Neural cell (in vitro differentiated cells): ENCODE results near the gene TLCD5. TPM values are rescaled to one million over a fixed set of nuclear protein-coding genes. Genes with fewer than 3 reads are reported as not detected.

ENCODE experiments used
- H2AFZ ChIP-seq: fragments of 200-600, 300-800 bp; sonication (generic), shearing (Covaris generic); 2 replicates; pipeline ENCODE4 v1.6.0; 2014; ENCODE audit warnings: low read depth, mild to moderate bottlenecking, antibody characterized with exemption, low read length, moderate library complexity
- H3F3A ChIP-seq: fragments of 200-600 bp; shearing (Covaris generic); 2 replicates; pipeline ENCODE4 v1.6.1; 2016; ENCODE audit warnings: mild to moderate bottlenecking, moderate library complexity, mixed read lengths, antibody characterized with exemption, low read length; ENCODE audit not compliant: insufficient read depth, poor library complexity, severe bottlenecking
- H3K27ac ChIP-seq: fragments of 200-600, 300-800 bp; sonication (generic), shearing (Covaris generic); 2 replicates; pipeline ENCODE4 v1.5.1; 2014; ENCODE audit warnings: mild to moderate bottlenecking, low read length, moderate library complexity
- H3K27me3 ChIP-seq: fragments of 300-800, 200-600 bp; sonication (generic), shearing (Covaris generic); 2 replicates; pipeline ENCODE4 v1.6.0; 2014; ENCODE audit warnings: mild to moderate bottlenecking, low read depth, low read length, moderate library complexity; ENCODE audit not compliant: insufficient read depth
- H3K36me3 ChIP-seq: fragments of 300-800, 200-600 bp; sonication (generic), shearing (Covaris generic); 2 replicates; pipeline ENCODE4 v1.5.1; 2014; ENCODE audit warnings: mild to moderate bottlenecking, antibody characterized with exemption, low read length, moderate library complexity; ENCODE audit not compliant: insufficient read depth
- H3K4me2 ChIP-seq: fragments of 300-800, 200-600 bp; sonication (generic), shearing (Covaris generic); 2 replicates; pipeline ENCODE4 v1.6.0; 2014; ENCODE audit warnings: mild to moderate bottlenecking, low read length
- H3K4me3 ChIP-seq: fragments of 300-800, 200-600 bp; sonication (generic), shearing (Covaris generic); 2 replicates; pipeline ENCODE4 v1.5.1; 2014; ENCODE audit warnings: mild to moderate bottlenecking, low read length, moderate library complexity
- H3K79me2 ChIP-seq: fragments of 200-600 bp; shearing (Covaris generic); replicated peaks from 2 replicates; pipeline ENCODE4 v1.6.0; 2014; ENCODE audit warnings: mild to moderate bottlenecking, low read length, moderate library complexity; ENCODE audit not compliant: insufficient read depth
- H3K9ac ChIP-seq: fragments of 300-800, 200-600 bp; sonication (generic), shearing (Covaris generic); 2 replicates; pipeline ENCODE4 v1.6.1; 2016; ENCODE audit warnings: mild to moderate bottlenecking, low read length, mixed read lengths
- H3K9me2 ChIP-seq: fragments of 200-600 bp; shearing (Covaris generic); 2 replicates; pipeline ENCODE4 v1.6.1; 2016; ENCODE audit warnings: mild to moderate bottlenecking, low read length, mixed read lengths; ENCODE audit not compliant: insufficient read depth
- H3K9me3 ChIP-seq: fragments of 200-600, 300-800 bp; sonication (generic), shearing (Covaris generic); 2 replicates; pipeline ENCODE4 v1.6.1; 2016; ENCODE audit warnings: mild to moderate bottlenecking, mixed run types, low read length, moderate library complexity, mixed read lengths
- H4K20me1 ChIP-seq: fragments of 200-600 bp; shearing (Covaris generic); 2 replicates; pipeline ENCODE4 v1.6.1; 2016; ENCODE audit warnings: mild to moderate bottlenecking, mixed run types; ENCODE audit not compliant: insufficient read depth
- CTCF ChIP-seq: fragments of 450-650 bp; IDR thresholded peaks from 2 replicates; pipeline ENCODE4 v1.5.1; 2014; ENCODE audit warnings: antibody characterized with exemption, mild to moderate bottlenecking, moderate library complexity; ENCODE audit not compliant: poor library complexity, severe bottlenecking
- EP300 ChIP-seq: fragments of 450-650 bp; conservative IDR thresholded peaks from 2 replicates; pipeline ENCODE4 v1.6.1; 2014; ENCODE audit warnings: antibody characterized with exemption, mild to moderate bottlenecking, moderate library complexity; ENCODE audit not compliant: poor library complexity, severe bottlenecking
- EZH2 ChIP-seq: fragments of 200-600, 300-800 bp; shearing (Covaris generic), sonication (generic); IDR thresholded peaks from 2 replicates; pipeline ENCODE4 v1.6.1; 2014; ENCODE audit warnings: antibody characterized with exemption, low read length, borderline replicate concordance, mild to moderate bottlenecking; ENCODE audit not compliant: insufficient read depth, poor library complexity, severe bottlenecking
- MXI1 ChIP-seq: fragments of 450-650 bp; conservative IDR thresholded peaks from 2 replicates; pipeline ENCODE4 v1.6.1; 2014; ENCODE audit warnings: antibody characterized with exemption, mild to moderate bottlenecking; ENCODE audit not compliant: poor library complexity, severe bottlenecking
- POLR2AphosphoS5 ChIP-seq: IDR thresholded peaks from 2 replicates; pipeline ENCODE4 v1.6.1; 2012
- RAD21 ChIP-seq: fragments of 450-650 bp; conservative IDR thresholded peaks from 2 replicates; pipeline ENCODE4 v1.6.1; 2014; ENCODE audit warnings: antibody characterized with exemption, mild to moderate bottlenecking, moderate library complexity
- SMC3 ChIP-seq: fragments of 450-650 bp; conservative IDR thresholded peaks from 2 replicates; pipeline ENCODE4 v1.6.1; 2014; ENCODE audit warnings: antibody characterized with exemption, mild to moderate bottlenecking, moderate library complexity; ENCODE audit not compliant: poor library complexity
- TAF1 ChIP-seq: IDR thresholded peaks from 2 replicates; pipeline ENCODE4 v1.6.1; 2012; ENCODE audit warnings: low read depth
- polyA plus RNA-seq: library from polyadenylated mRNA; depleted of rRNA; stranded (reverse); fragments of >200 nt; gene quantifications from 2 replicates; pipeline ENCODE4 v1.2.3, GENCODE V29; 2014
- TF ChIP-seq, protein P1 (sequence below): IDR thresholded peaks from 2 replicates; pipeline ENCODE4 v1.6.1; 2012; ENCODE audit warnings: borderline replicate concordance

The TLCD5 gene
- polyA plus RNA-seq, 1 donor from 2014 or later = 31.1 TPM

- Histone ChIP-seq H3K4me3 (no peak overlapping the region), H3K9me2 (no peaks in the 10 kb centered on the region), H3K79me2 (no peaks in the 10 kb centered on the region), H4K20me1 (no peaks in the 10 kb centered on the region), H3K27me3 (no peaks in the 10 kb centered on the region), H3K36me3 (no peaks in the 10 kb centered on the region), H3F3A (no peaks in the 10 kb centered on the region), H3K9ac (no peak overlapping the region), H2AFZ (no peak overlapping the region), H3K4me2 (no peak overlapping the region), H3K27ac (no peak overlapping the region), H3K9me3 (peaks cover 3% of the 10 kb centered on the region)
- TF ChIP-seq SMC3 (no peak), EZH2 (no peak), EP300 (no peak), TAF1 (no peak), POLR2AphosphoS5 (no peak), CTCF (no peak), MXI1 (no peak)
Measured at GRCh38 chr11:120294096-120294495, 31.0 kb upstream of the TLCD5 start.

DNA sequence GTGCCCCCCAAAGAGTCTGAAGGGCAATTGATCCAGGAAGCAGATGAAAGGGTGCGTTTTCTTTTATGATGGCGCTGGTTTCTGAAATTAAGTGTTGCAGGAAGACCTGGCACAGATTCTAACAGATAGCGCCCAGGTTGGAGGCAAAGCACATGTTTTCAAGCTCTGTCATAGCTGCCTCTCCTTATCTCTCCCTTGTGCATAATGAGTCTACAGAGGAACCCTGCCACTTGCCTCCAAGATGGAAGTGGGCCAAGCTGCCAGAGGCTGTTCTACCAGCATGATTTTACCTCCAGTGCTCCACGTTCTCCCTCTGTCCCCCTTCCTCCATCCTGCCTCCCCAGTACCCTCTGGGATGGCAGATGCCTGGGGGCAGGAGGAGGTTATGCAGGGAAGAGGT is 30.0 kb upstream of the TLCD5 start:
- Histone ChIP-seq H3K4me2 (no peak overlapping the region), H3K36me3 (no peaks in the 10 kb centered on the region), H2AFZ (no peak overlapping the region), H3K79me2 (no peaks in the 10 kb centered on the region), H3K9me3 (peaks cover 3% of the 10 kb centered on the region), H3K27me3 (no peaks in the 10 kb centered on the region), H3K4me3 (no peak overlapping the region), H4K20me1 (no peaks in the 10 kb centered on the region), H3K9ac (no peak overlapping the region), H3K9me2 (no peaks in the 10 kb centered on the region), H3K27ac (no peak overlapping the region), H3F3A (no peaks in the 10 kb centered on the region)
- TF ChIP-seq CTCF (no peak), EP300 (no peak), TAF1 (no peak), POLR2AphosphoS5 (no peak), EZH2 (no peak), RAD21 (no peak)
- TF ChIP-seq, protein P1, sequence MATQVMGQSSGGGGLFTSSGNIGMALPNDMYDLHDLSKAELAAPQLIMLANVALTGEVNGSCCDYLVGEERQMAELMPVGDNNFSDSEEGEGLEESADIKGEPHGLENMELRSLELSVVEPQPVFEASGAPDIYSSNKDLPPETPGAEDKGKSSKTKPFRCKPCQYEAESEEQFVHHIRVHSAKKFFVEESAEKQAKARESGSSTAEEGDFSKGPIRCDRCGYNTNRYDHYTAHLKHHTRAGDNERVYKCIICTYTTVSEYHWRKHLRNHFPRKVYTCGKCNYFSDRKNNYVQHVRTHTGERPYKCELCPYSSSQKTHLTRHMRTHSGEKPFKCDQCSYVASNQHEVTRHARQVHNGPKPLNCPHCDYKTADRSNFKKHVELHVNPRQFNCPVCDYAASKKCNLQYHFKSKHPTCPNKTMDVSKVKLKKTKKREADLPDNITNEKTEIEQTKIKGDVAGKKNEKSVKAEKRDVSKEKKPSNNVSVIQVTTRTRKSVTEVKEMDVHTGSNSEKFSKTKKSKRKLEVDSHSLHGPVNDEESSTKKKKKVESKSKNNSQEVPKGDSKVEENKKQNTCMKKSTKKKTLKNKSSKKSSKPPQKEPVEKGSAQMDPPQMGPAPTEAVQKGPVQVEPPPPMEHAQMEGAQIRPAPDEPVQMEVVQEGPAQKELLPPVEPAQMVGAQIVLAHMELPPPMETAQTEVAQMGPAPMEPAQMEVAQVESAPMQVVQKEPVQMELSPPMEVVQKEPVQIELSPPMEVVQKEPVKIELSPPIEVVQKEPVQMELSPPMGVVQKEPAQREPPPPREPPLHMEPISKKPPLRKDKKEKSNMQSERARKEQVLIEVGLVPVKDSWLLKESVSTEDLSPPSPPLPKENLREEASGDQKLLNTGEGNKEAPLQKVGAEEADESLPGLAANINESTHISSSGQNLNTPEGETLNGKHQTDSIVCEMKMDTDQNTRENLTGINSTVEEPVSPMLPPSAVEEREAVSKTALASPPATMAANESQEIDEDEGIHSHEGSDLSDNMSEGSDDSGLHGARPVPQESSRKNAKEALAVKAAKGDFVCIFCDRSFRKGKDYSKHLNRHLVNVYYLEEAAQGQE = no peak
